Ammon's horn (tissue), 1 donor: Measurements from ENCODE around the gene PRPF40A.

Experiments used
- DNase-seq: peaks from one replicate; pipeline ENCODE4 v3.0.0-alpha.2; 2016; ENCODE audit warnings: low spot score

PRPF40A gene

GRCh38 chr2:152718076-152718908 lies 1.0 kb upstream of the PRPF40A start, which contains the start of gene ARL6IP6:
TSS of gene ARL6IP6 (plus strand) at chr2:152718620. CDS start at chr2:152718625, 5 bp downstream.
- DNase-seq = peak; percentile 96

DNA sequence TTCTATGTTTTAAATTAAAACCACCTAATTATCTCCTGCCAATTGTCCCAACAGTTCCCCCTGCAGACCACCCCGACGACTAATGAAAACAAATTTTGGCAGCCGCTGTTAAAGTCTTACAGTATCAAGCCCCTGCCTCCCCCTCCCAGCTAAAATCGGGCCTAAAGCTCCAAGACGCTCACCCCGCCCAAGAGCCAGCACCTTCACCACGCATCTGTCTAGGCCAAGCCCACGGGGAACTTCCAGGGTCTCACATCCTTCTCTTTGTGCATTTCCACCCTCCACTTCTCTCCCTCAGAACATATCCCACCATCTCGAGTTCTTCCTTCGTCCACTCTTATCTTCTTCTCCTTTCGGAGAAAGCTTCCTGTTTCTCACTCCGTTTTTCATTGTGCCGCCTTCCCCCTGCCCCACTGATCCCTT lies 445 bp downstream of the PRPF40A start:
- no peak for DNase-seq

DNA sequence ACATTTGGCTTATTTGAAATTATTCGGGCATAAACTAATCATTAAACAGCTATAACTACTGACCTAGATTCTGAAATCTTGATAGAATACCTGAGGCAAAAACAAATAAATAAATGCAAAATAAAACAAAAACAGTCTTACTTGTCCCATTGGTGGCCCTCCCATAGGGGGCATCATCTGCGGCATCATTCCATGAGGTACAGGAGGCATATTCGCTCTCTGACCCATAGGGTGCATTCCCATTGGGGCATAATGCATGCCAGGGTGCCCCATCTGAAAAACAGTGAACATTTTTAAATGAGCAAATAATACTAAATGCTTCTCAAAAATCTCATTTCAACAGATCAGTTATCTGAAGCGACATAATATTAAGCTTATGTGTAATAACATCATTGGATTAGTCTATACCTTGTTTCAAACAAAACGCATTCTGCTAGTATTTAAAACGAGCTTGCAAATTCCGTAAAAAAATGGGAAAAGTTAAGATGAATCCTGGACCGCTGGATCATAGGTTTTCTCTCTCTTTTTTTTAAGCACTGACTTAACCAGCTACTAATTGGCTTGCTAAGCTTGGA lies 1.3 kb downstream of the PRPF40A start:
- no peak for DNase-seq

- DNase-seq = no peak
Observed at GRCh38 chr2:152715112-152715511, 2.1 kb downstream of the PRPF40A start.

- DNase-seq = no peak
Observed at GRCh38 chr2:152710713-152711112, 6.5 kb downstream of the PRPF40A start.

- DNase-seq = no peak
Observed at GRCh38 chr2:152708742-152709141, 8.5 kb downstream of the PRPF40A start.

GRCh38 chr2:152706477-152707021 lies 10.7 kb downstream of the PRPF40A start:
- no peak for DNase-seq

- no peak for DNase-seq
Observed at GRCh38 chr2:152701198-152701597, 16.1 kb downstream of the PRPF40A start.

GRCh38 chr2:152696476-152696875 lies 20.8 kb downstream of the PRPF40A start:
- DNase-seq = no peak

- no peak for DNase-seq
Observed at GRCh38 chr2:152695763-152696162, 21.5 kb downstream of the PRPF40A start.

DNA sequence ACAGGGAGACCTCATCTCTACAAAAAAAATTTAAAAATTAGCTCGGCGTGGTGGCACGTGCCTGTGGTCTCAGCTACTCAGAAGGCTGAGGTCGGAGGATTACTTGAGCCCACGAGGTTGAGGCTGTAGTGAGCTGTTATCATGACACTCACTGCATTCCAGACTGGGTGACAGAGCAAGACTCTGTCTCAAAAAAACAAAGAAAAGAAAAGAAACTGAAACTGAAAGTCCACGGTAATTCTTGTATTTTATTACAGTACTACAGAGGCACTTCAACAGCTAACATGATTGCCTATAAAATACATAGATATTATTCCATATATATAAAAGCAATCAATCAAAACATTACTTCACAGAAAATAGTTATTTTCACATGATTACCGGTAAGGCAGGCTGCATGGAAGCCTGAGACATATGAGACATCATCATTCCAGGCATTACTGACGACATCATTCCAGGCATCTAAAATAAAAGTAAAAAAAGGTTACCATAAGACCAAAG lies 23.1 kb downstream of the PRPF40A start:
- no peak for DNase-seq

DNA sequence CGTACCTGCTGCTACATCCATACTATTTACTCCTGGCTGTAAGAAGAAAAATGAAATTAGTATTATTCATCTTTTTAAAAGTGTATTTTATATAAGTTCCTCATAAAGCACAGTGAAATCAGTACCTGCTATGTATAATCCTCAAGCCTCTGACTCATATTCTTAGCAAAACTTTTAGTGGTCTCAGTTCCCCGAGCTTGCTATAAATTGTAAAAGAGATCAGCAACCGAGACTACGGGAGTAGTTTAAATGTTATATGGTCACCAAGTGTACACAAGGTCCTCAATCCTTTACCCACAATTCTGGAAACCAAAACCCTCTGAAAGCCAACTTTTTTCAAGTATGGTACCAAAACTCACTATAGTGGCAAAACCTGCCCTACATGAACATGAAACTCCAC lies 24.2 kb downstream of the PRPF40A start:
- DNase-seq = no peak

DNA sequence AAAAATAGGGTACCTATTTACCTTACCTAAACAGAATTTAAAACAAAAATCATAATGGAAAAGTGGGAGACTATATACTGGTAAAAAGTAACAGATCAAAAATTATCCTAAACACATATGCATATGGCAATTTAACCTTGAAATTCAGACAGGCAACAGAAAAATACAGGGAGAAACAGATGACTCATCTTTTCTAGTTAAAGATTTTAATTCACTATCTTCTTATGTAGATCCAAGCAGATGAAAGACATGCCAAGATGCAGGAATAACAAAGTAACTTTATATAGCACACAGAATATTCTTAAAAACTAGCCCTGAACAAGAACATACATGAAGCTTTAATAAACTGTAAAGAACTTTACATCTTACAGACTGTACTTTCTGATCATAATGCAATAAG lies 30.9 kb downstream of the PRPF40A start:
- no peak for DNase-seq

- DNase-seq = no peak
Observed at GRCh38 chr2:152683400-152683799, 33.9 kb downstream of the PRPF40A start.

GRCh38 chr2:152682663-152683062 lies 34.6 kb downstream of the PRPF40A start:
- DNase-seq = no peak

GRCh38 chr2:152678808-152679207 lies 38.5 kb downstream of the PRPF40A start:
- no peak for DNase-seq

- DNase-seq = no peak
Observed at GRCh38 chr2:152676461-152676860, 40.8 kb downstream of the PRPF40A start.

DNA sequence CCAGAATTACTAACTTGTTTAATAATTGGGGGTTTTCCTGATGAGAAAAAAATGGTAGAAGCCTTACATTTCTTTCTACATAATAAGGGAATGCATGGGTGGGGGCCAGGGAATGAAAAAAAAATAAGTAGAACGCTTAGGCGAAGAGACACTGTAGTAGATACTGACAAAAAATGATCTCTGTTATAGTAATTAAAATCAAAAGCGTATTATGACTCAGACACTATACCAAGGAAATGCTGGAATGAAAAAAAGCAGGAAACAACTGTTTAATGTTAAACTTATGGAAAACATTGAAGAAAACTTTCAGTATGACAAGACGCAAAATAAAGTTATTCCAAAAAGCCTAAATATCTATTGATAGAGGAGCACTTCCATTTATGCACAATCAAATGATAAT lies 42.9 kb downstream of the PRPF40A start:
- DNase-seq = no peak

DNA sequence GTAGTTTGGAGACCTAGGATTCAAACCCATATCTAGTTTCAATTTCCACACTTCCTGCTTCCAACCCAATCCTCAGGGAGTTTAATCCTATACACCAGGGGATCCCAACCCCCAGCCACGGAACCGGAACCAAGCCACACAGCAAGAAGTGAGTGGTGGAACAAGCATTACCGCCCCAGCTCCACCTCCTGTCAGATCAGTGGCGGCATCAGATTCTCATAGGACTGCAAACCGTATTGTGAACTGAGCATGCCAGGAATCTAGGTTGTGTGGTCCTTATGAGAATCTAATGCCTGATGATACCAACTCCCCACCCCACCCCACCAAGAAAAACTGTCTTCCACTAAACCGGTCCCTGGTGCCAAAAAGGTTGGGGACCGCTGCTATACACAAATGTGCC lies 52.5 kb downstream of the PRPF40A start:
- no peak for DNase-seq

DNA sequence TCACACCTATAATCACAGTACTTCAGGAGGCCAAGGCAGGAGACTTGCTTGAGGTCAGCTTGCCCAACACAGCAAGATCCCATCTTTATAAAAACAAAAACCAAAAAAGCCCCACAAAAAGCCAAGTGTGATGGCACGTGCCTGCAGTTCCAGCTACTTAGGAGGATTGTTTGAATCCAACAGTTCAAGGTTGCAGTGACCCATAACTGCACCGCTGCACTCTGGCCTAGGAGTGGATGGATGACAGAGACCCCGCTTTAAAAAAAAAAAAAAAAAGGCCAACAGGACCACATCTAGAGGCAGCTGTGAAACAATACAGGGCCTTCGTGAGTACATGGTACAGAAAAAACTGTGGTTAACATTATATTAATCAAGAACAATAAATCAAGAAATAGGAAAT lies 56.2 kb downstream of the PRPF40A start:
- DNase-seq = no peak

GRCh38 chr2:152658221-152658620 lies 59.0 kb downstream of the PRPF40A start:
- DNase-seq = no peak

DNA sequence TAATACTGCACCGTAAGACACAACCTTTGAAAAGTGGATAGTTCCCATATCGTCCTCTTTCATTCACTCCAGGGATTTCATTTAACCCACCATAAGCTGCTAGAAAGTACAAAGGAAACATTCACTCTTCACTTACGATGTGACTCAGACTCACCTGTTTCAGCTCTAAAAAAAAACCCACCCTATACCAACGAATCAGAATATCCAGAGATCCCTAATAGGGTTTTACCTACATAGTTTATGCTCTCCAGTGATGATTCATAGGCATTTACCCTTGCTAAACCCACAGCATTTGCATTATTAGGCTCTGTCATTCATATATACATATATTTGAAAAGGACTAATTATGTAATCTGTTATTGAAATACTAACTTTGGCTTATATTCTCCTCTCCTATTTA lies 60.2 kb downstream of the PRPF40A start:
- no peak for DNase-seq

DNA sequence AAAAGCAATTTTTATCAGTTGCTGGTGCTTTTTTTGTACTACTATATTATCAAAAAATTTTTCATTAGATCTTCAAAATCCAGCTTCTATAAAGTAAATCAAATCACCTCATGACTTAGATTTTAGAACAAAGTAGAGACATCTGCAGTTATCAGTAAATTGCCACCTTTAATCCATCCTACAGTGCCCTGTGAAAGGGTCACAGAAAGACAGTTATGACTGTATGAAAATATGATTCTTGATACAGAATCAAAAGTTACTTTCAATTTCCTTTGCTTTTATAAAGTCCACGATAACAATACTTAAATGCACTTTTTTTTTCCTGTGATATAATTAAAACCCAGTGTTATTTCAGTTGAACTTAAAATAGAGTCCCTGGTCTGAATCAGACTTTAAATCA lies 61.4 kb downstream of the PRPF40A start:
- no peak for DNase-seq
